K562 (cell line): ENCODE measurements around the gene CASKIN1. TPM values are rescaled to one million over a fixed set of nuclear protein-coding genes. Genes with fewer than 3 reads are reported as not detected.

ENCODE experiments used
- ATAC-seq: fragments of 200-7000 bp; cut with Tn5 transposase; 3 replicates; pipeline ENCODE4 v1.9.1; 2020; ENCODE audit warnings: moderate library complexity
- BruUV-seq: library from RNA; stranded (reverse); fragments of 400-500 nt; replicated peaks from 2 replicates; lab custom pipeline; 2021; lab: Mats Ljungman, UMichigan
- CTCF ChIA-PET: fragments of 300-600 bp; formaldehyde crosslinking; extraction: SDS; loops from one replicate; lab custom pipeline; 2021; ENCODE audit warnings: low intra/inter-chr PET ratio; lab: Yijun Ruan, JAX
- POLR2A ChIA-PET: fragments of 300-600, 350-650 bp; sonication (Branson Sonifier 250); formaldehyde crosslinking; extraction: SDS; loops from one replicate; lab custom pipeline; 2021; ENCODE audit warnings: antibody characterized with exemption, inconsistent platforms; lab: Yijun Ruan, JAX
- DNase-seq, 4 experiments: peaks; one replicate each; pipeline versions ENCODE4 v3.0.0 to v3.0.0-alpha.2; 2011 to 2018; ENCODE audit warnings: low spot score in 3 of 4, mixed read lengths in 3 of 4; ENCODE audit errors: extremely low read depth in 1 of 4
- FAIRE-seq: peaks from 2 replicates; lab custom pipeline; 2011; peaks lifted over from hg19 to GRCh38; lab: Jason Lieb, UNC
- H2AFZ ChIP-seq: 2 replicates; pipeline ENCODE4 v1.6.0; 2011; ENCODE audit warnings: low read depth, low read length, control low read depth, inconsistent platforms
- H3K27ac ChIP-seq: fragments of 200-600 bp; 3 replicates; pipeline ENCODE4 v1.8.0; 2011; ENCODE audit warnings: low read depth, mild to moderate bottlenecking, control low read depth, inconsistent platforms, low read length, moderate library complexity, mixed read lengths; ENCODE audit errors: extremely low read depth
- H3K27me3 ChIP-seq, 2 experiments: fragments of 300-600 bp in 1 of 2; 2 replicates in 1 of 2; 3 replicates in 1 of 2; pipeline versions ENCODE4 v1.6.0 to v1.8.0; 2011; ENCODE audit warnings: inconsistent platforms in 2 of 2, low read length in 2 of 2, mild to moderate bottlenecking in 1 of 2, mixed read lengths in 1 of 2, moderate library complexity in 1 of 2; ENCODE audit not compliant: control insufficient read depth in 2 of 2, insufficient read depth in 2 of 2
- H3K36me3 ChIP-seq: fragments of 300-600 bp; 3 replicates; pipeline ENCODE4 v1.8.0; 2011; ENCODE audit warnings: mild to moderate bottlenecking, low read length, inconsistent platforms; ENCODE audit not compliant: control insufficient read depth, insufficient read depth
- H3K4me1 ChIP-seq, 2 experiments: fragments of 200-600 bp in 1 of 2; replicated peaks in 1 of 2; 2 replicates in 1 of 2; 3 replicates in 1 of 2; pipeline versions ENCODE4 v1.5.1 to v1.8.0; 2011; ENCODE audit warnings: inconsistent platforms in 2 of 2, low read length in 2 of 2, mild to moderate bottlenecking in 1 of 2, mixed read lengths in 1 of 2, moderate library complexity in 1 of 2; ENCODE audit not compliant: control insufficient read depth in 2 of 2, insufficient read depth in 2 of 2
- H3K4me2 ChIP-seq: 2 replicates; pipeline ENCODE4 v1.6.1; 2011; ENCODE audit warnings: low read length, control low read depth, inconsistent platforms, mixed read lengths; ENCODE audit not compliant: insufficient read depth
- H3K4me3 ChIP-seq: fragments of 200-600 bp; sonication (generic), shearing (Covaris generic); 2 replicates; pipeline ENCODE4 v1.5.1; 2016; ENCODE audit warnings: control low read depth, inconsistent platforms
- H3K79me2 ChIP-seq: fragments of 200-600 bp; 3 replicates; pipeline ENCODE4 v1.8.0; 2011; ENCODE audit warnings: low read length, inconsistent platforms; ENCODE audit not compliant: control insufficient read depth, insufficient read depth
- H3K9ac ChIP-seq, 2 experiments: 2 replicates each; pipeline versions ENCODE4 v1.6.0 to v1.6.1; 2011; ENCODE audit warnings: low read depth in 2 of 2, low read length in 2 of 2, control low read depth in 1 of 2, inconsistent platforms in 1 of 2, mild to moderate bottlenecking in 1 of 2, mixed read lengths in 1 of 2; ENCODE audit not compliant: insufficient read depth in 1 of 2
- H3K9me1 ChIP-seq: one replicate; pipeline ENCODE4 v1.6.0; 2011; ENCODE audit warnings: inconsistent platforms, mild to moderate bottlenecking, low read length, moderate library complexity; ENCODE audit not compliant: control insufficient read depth, insufficient read depth
- H3K9me3 ChIP-seq: replicated peaks from 2 replicates; pipeline ENCODE4 v1.5.1; 2011; ENCODE audit warnings: low read depth, low read length, inconsistent platforms; ENCODE audit not compliant: control insufficient read depth, insufficient read depth
- H4K20me1 ChIP-seq: replicated peaks from 2 replicates; pipeline ENCODE4 v1.6.1; 2011; ENCODE audit warnings: low read length, inconsistent platforms, mixed read lengths; ENCODE audit not compliant: control insufficient read depth, insufficient read depth
- KDM1A ChIP-seq, 2 experiments: fragments of 450-650 bp; IDR thresholded peaks; 2 replicates each; pipeline ENCODE4 v1.6.1; 2016; ENCODE audit warnings: mild to moderate bottlenecking in 2 of 2
- MCM7 ChIP-seq, 2 experiments: fragments of 450-650 bp; IDR thresholded peaks; 2 replicates each; pipeline ENCODE4 v1.6.1; 2016 to 2018
- NCOA1 ChIP-seq: fragments of 450-650 bp; IDR thresholded peaks from 2 replicates; pipeline ENCODE4 v1.6.1; 2016; ENCODE audit warnings: low read depth
- POLR2G ChIP-seq: fragments of 200-400 bp; formaldehyde crosslinking; IDR thresholded peaks from 2 replicates; pipeline ENCODE4 v1.6.1; 2017; ENCODE audit warnings: low read depth, mild to moderate bottlenecking, antibody characterized with exemption, low read length, moderate library complexity
- ZNF134 ChIP-seq: fragments of 250-450 bp; sonication (Bioruptor Pico); conservative IDR thresholded peaks from 2 replicates; pipeline ENCODE4 v1.4.0; 2020
- ZNF282 ChIP-seq: sonication (generic); formaldehyde crosslinking; IDR thresholded peaks from 2 replicates; pipeline ENCODE4 v1.8.1; 2023; ENCODE audit warnings: missing genetic modification reagents
- WGBS: fragments of 100-300 bp; shearing (Covaris generic); methylation state at CpG from one replicate; pipeline ENCODE4 v1.1.6; 2016; ENCODE audit warnings: low coverage, mixed read lengths; ENCODE audit not compliant: insufficient coverage; ENCODE audit errors: missing lambda C conversion rate; 5-methylcytosine and 5-hydroxymethylcytosine counted together
- in situ Hi-C: fragments of 300-500 bp; cut with MboI; formaldehyde crosslinking; loops from 4 replicates; pipeline ENCODE4 v1.15.0; 2018; ENCODE audit warnings: inconsistent platforms, mixed read lengths
- intact Hi-C: fragments of 100-400 bp; cut with micrococcal nuclease; formaldehyde crosslinking; loops from 2 replicates; pipeline ENCODE4 v1.14.2; 2022
- polyA plus RNA-seq, 8 experiments: library from polyadenylated mRNA; depleted of rRNA in 4 of 8; stranded (reverse) in 5 of 8; unstranded in 3 of 8; fragments of >200 nt; fragmentation: Nextera tagmentation in 2 of 8; fragmentation: Illumina TruSeq in 1 of 8; extraction: Ambion mirVana in 2 of 8; extraction: Trizol in 1 of 8; gene quantifications; 2 replicates each; pipeline versions ENCODE4 v1.2.1 to v1.2.3, GENCODE V29; 2011 to 2014; ENCODE audit warnings: inconsistent platforms in 1 of 8, missing spikeins in 1 of 8
- total RNA-seq, 7 experiments: library from RNA; depleted of rRNA in 6 of 7; stranded (reverse); fragments of >200 nt in 6 of 7; fragmentation: Illumina TruSeq in 2 of 7; extraction: Trizol in 2 of 7; gene quantifications; 2 replicates each; pipeline versions ENCODE4 v1.2.1 to v1.2.3, GENCODE V29; 2011 to 2021; ENCODE audit warnings: low replicate concordance in 1 of 7

The CASKIN1 gene
- total and polyA plus RNA-seq, 9 of the 15 experiments (the other 6 are each of a cell fraction or from before 2014, with no cell fraction given) = 0.15 to 4.5 (median 1.5) TPM; not detected in 2

DNA sequence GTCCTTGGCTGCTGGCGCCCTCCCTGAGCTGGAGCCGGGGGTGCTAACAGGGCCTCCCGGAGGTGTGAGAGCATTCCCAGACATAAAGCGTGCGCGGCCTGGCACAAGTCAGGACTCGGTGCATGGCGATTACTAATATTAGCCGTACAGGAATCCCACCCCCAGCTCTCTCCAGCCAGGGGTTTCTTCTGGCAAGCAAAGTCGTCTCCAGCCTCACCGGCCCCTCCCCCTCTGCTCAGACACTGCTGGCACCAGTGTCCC lies 5.0 kb downstream of the CASKIN1 start:
- DNase-seq (no peak), FAIRE-seq (no peak), ATAC-seq (no peak)
- 88% methylated on average over 9 of the region's 11 CpGs for WGBS
- no peaks in the 10 kb centered on the region for H3K9me1 ChIP-seq
- no peaks in the 10 kb centered on the region for H3K27me3 ChIP-seq
- intact Hi-C loops = no loop called here
- H3K4me2 ChIP-seq = no peak overlapping the region
- TF ChIP-seq POLR2G = peak; percentile 12; the same call in 1 of the 2 replicates
- TF ChIP-seq MCM7 (IDR thresholded peaks at IDR 0.05) = no peak
- H3K4me1 ChIP-seq = peaks cover 3 to 69% of the 10 kb centered on the region in 2 experiments; a peak in 4 of 5 replicates
- ChIA-PET CTCF (no interaction called here), POLR2A (interaction anchor here (1.2 to 3.4 kb wide), 3 partner anchors 21 to 36 kb away, joined by 5 to 11 read pairs (median 6); partner anchors contain the start of gene TRAF7)
- BruUV-seq = no TSS peak
- H3K9me3 ChIP-seq = no peaks in the 10 kb centered on the region
- H3K9ac ChIP-seq = peak overlapping the region in 1 of 2 experiments; percentile 58; a peak in 2 of 4 replicates
- H2AFZ ChIP-seq = no peak overlapping the region
- no peaks in the 10 kb centered on the region for H3K36me3 ChIP-seq
- in situ Hi-C loops = no loop called here
- H3K4me3 ChIP-seq = no peak overlapping the region
- 0 out of 2 replicates have a peak, but pooled peaks cover 6% of the 10 kb centered on the region for H4K20me1 ChIP-seq
- no peaks in the 10 kb centered on the region for H3K79me2 ChIP-seq
- H3K27ac ChIP-seq = no peak overlapping the region

DNA sequence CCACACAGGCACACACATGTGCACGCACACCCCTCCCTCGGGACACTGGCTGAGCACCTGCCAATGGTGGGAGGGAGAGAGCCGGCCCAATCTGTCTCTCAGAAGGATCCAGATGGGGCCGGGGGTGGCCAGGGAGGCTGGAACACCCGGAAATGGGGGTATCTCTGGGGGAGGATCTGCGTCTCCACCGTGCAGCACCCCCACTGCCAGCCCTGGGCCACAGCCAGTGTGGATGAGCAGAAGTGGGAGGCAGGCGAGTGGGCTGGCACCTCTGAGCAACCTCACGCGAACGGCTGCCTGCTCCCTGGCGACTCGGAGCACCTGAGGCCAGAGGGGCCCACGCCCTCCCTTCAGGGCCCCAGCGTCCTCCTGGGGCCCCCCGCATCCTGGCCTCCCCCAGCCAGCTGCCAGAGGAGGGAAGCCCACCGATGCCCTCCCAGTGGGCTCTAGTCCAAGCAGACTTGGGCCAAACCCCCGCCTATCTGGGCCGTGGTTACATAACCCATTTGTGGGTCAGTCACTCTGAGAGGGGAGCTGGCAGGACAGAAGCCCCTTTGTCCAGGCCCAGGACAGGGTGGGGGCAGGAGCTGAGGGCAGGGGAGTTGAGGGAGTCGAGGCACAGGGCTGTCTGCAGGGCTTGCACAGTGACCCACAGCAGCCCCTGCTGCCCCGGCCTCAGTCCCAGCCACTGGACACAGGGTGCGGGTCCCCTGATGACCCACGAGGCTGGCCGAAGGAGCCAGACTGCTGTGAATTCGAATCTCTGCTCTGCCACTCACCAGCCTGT lies 5.6 kb downstream of the CASKIN1 start:
- H3K4me2 ChIP-seq = no peak overlapping the region
- ChIA-PET POLR2A (interaction anchor here (1.1 to 3.4 kb wide), 5 partner anchors 9 to 40 kb away, joined by 3 to 11 read pairs (median 5); partner anchors contain the start of gene TRAF7), CTCF (no interaction called here)
- H3K9me1 ChIP-seq = no peaks in the 10 kb centered on the region
- BruUV-seq = no TSS peak
- intact Hi-C loops = no loop called here
- no peak for FAIRE-seq
- no peaks in the 10 kb centered on the region for H3K9me3 ChIP-seq
- H3K36me3 ChIP-seq = no peaks in the 10 kb centered on the region
- WGBS = 55% methylated on average over 17 of the region's 25 CpGs
- H3K27ac ChIP-seq = no peak overlapping the region
- H4K20me1 ChIP-seq = 0 out of 2 replicates have a peak, but pooled peaks cover 6% of the 10 kb centered on the region
- no peak overlapping the region for H2AFZ ChIP-seq
- DNase-seq = no peak
- H3K4me3 ChIP-seq = no peak overlapping the region
- in situ Hi-C loops = no loop called here
- H3K9ac ChIP-seq = peak overlapping the region in 1 of 2 experiments; percentile 58; a peak in 2 of 4 replicates
- H3K4me1 ChIP-seq = peaks cover 3 to 69% of the 10 kb centered on the region in 2 experiments; a peak in 4 of 5 replicates
- no peak for ATAC-seq
- TF ChIP-seq ZNF282 (CRISPR knock-in tag) (no peak), NCOA1 (no peak), KDM1A (IDR thresholded peaks at IDR 0.05) (no peak), ZNF134 (CRISPR knock-in tag) (no peak)
- no peaks in the 10 kb centered on the region for H3K79me2 ChIP-seq
- H3K27me3 ChIP-seq = no peaks in the 10 kb centered on the region
